Measurements from ENCODE around the gene ITGB8. TPM values are rescaled to one million over a fixed set of nuclear protein-coding genes. Genes with fewer than 3 reads are reported as not detected.
A peak's percentile ranks its signal among the peaks of the same experiment; 100 is the strongest.

Gene ITGB8
- total RNA-seq, 4 donors from 2014 or later = 14.0 to 33.6 (median 17.7) TPM

- DNase-seq = no peak
- no peak overlapping the region for H3K4me3 ChIP-seq (replicated peaks in 1 of 3)
- intact Hi-C loops (cut with DNase I) = no loop called here
- no peaks in the 10 kb centered on the region for H3K9me3 ChIP-seq
- H3K36me3 ChIP-seq = no peaks in the 10 kb centered on the region
- H3K27me3 ChIP-seq = no peaks in the 10 kb centered on the region
- TF ChIP-seq POLR2A (IDR thresholded peaks at IDR 0.05) (no peak), CTCF (IDR thresholded peaks at IDR 0.05) (no peak)
- 90 to 96% methylated on average over 2 of the region's 2 CpGs for WGBS, 2 donors
- H3K4me1 ChIP-seq = no peaks in the 10 kb centered on the region
- no peak overlapping the region for H3K27ac ChIP-seq
Observed at GRCh38 chr7:20328027-20328426, 2.7 kb upstream of the ITGB8 start.

- Histone ChIP-seq H3K36me3 (no peaks in the 10 kb centered on the region), H3K4me1 (peaks cover 0 to 4% of the 10 kb centered on the region in 2 donors), H3K27ac (peak overlapping the region in 1 of 3 donors; percentile 86), H3K9me3 (no peaks in the 10 kb centered on the region), H3K4me3 (replicated peaks in 1 of 3) (no peak overlapping the region), H3K27me3 (no peaks in the 10 kb centered on the region)
- TF ChIP-seq POLR2A (IDR thresholded peaks at IDR 0.05) = no peak
- TF ChIP-seq CTCF (IDR thresholded peaks at IDR 0.05) = no peak
- no peak for DNase-seq
- 98% methylated on average over 1 of the region's 1 CpG for WGBS, 2 donors
- intact Hi-C loops (cut with DNase I) = no loop called here
Observed at GRCh38 chr7:20328692-20329091, 2.0 kb upstream of the ITGB8 start.

- TF ChIP-seq CTCF (IDR thresholded peaks at IDR 0.05) (peak in 3 of 6 experiments; percentile 33 to 43 (median 39)), POLR2A (IDR thresholded peaks at IDR 0.05) (peak in 1 of 2 donors; percentile 65)
- WGBS, 2 donors = 4 to 7% methylated on average over 31 of the region's 31 CpGs
- Histone ChIP-seq H3K36me3 (no peaks in the 10 kb centered on the region), H3K27me3 (no peaks in the 10 kb centered on the region), H3K4me1 (peaks cover 0 to 5% of the 10 kb centered on the region in 2 donors), H3K27ac (peak overlapping the region; percentile 86 to 93 (median 89)), H3K9me3 (no peaks in the 10 kb centered on the region), H3K4me3 (replicated peaks in 1 of 3) (peak overlapping the region; percentile 46 to 67 (median 56))
- peak; percentile 70 to 71 for DNase-seq
- intact Hi-C loops (cut with DNase I) = no loop called here
Observed at GRCh38 chr7:20329389-20330238, 1.1 kb upstream of the ITGB8 start.

- DNase-seq = peak; percentile 48 to 58
- peaks cover 0 to 5% of the 10 kb centered on the region in 2 donors for H3K4me1 ChIP-seq
- no peaks in the 10 kb centered on the region for H3K9me3 ChIP-seq
- intact Hi-C loops (cut with DNase I) = no loop called here
- WGBS, 2 donors = 1% methylated on average over 15 to 56 of the region's 92 CpGs
- H3K36me3 ChIP-seq = no peaks in the 10 kb centered on the region
- peak in 1 of 2 donors; percentile 24 for TF ChIP-seq POLR2A (IDR thresholded peaks at IDR 0.05)
- TF ChIP-seq CTCF (IDR thresholded peaks at IDR 0.05) = no peak
- H3K27ac ChIP-seq = peak overlapping the region; percentile 86 to 93 (median 89)
- H3K27me3 ChIP-seq = no peaks in the 10 kb centered on the region
- peak overlapping the region; percentile 46 to 67 (median 56) for H3K4me3 ChIP-seq (replicated peaks in 1 of 3)
Observed at GRCh38 chr7:20330928-20331909, 519 bp downstream of the ITGB8 start.

Measured in thyroid gland (tissue), 4 donors.